Measurements from ENCODE around the gene SRSF1.
A peak's percentile ranks its signal among the peaks of the same experiment; 100 is the strongest.

- TF ChIP-seq FOXA1 (IDR thresholded peaks at IDR 0.05) (no peak), TAF1 (conservative IDR thresholded peaks at IDR 0.05) (no peak), REST (IDR thresholded peaks at IDR 0.05) (no peak), JUND (IDR thresholded peaks at IDR 0.05) (no peak), HNF4A (conservative IDR thresholded peaks at IDR 0.05) (no peak), CTCF (IDR thresholded peaks at IDR 0.05; ENCODE audit: low read depth, low read length, missing input control) (no peak), MAX (IDR thresholded peaks at IDR 0.05) (peak; percentile 91), ZBTB33 (IDR thresholded peaks at IDR 0.05) (no peak)
These were observed 504 bp downstream of the SRSF1 start for GRCh38 chr17:58006560-58006923.

Data from liver (tissue), 3 donors.